ENCODE measurements around the gene SDK2. TPM values are rescaled to one million over a fixed set of nuclear protein-coding genes. Genes with fewer than 3 reads are reported as not detected.

Gene SDK2
- total and polyA plus RNA-seq, 4 experiments from 2014 or later, result 0.49 to 2.9 (median 2.2) TPM; not detected in 1

GRCh38 chr17:73494950-73495349 is 149.3 kb downstream of the SDK2 start:
- no peaks in the 10 kb centered on the region for H3K4me1 ChIP-seq (ENCODE audit: insufficient read depth, low read length)
- H3K36me3 ChIP-seq (ENCODE audit: insufficient read depth, low read length), result no peaks in the 10 kb centered on the region
- ChIA-PET POLR2A (ENCODE audit: partially characterized antibody) (no interaction called here), CTCF (ENCODE audit: partially characterized antibody) (no interaction called here)
- H3K9me3 ChIP-seq (ENCODE audit: control insufficient read depth in 1 of 2, low read length in 2 of 2), result no peaks in the 10 kb centered on the region
- no peak overlapping the region for H3K4me3 Mint-ChIP-seq
- no peaks in the 10 kb centered on the region for H3K36me3 Mint-ChIP-seq
- no peak overlapping the region for H3K27ac ChIP-seq (ENCODE audit: low read depth, low read length)
- H3K9me3 Mint-ChIP-seq, result peaks cover 0 to 2% (median 0%) of the 10 kb centered on the region in 8 donors
- intact Hi-C loops (cut with micrococcal nuclease), result no loop called here
- H3K27me3 ChIP-seq (ENCODE audit: insufficient read depth, low read length), result no peaks in the 10 kb centered on the region
- H3K27ac Mint-ChIP-seq, result no peak overlapping the region
- DNase-seq, result no peak
- H3K4me3 ChIP-seq (ENCODE audit: low read length in 2 of 2), result no peak overlapping the region
- H3K4me1 Mint-ChIP-seq, result peaks cover 0 to 5% (median under 1%) of the 10 kb centered on the region in 4 donors
- H3K27me3 Mint-ChIP-seq, result peaks cover 1 to 6% of the 10 kb centered on the region in 2 donors

- H3K9me3 ChIP-seq (ENCODE audit: control insufficient read depth in 1 of 2, low read length in 2 of 2), result no peaks in the 10 kb centered on the region
- H3K36me3 Mint-ChIP-seq, result no peaks in the 10 kb centered on the region
- H3K4me3 Mint-ChIP-seq, result no peak overlapping the region
- no peaks in the 10 kb centered on the region for H3K36me3 ChIP-seq (ENCODE audit: insufficient read depth, low read length)
- intact Hi-C loops (cut with micrococcal nuclease), result no loop called here
- no peaks in the 10 kb centered on the region for H3K27me3 ChIP-seq (ENCODE audit: insufficient read depth, low read length)
- ChIA-PET POLR2A (ENCODE audit: partially characterized antibody) (no interaction called here), CTCF (ENCODE audit: partially characterized antibody) (no interaction called here)
- peaks cover 0 to 5% (median under 1%) of the 10 kb centered on the region in 4 donors for H3K4me1 Mint-ChIP-seq
- no peak overlapping the region for H3K27ac Mint-ChIP-seq
- no peaks in the 10 kb centered on the region for H3K4me1 ChIP-seq (ENCODE audit: insufficient read depth, low read length)
- H3K4me3 ChIP-seq (ENCODE audit: low read length in 2 of 2), result no peak overlapping the region
- no peak for DNase-seq
- peaks cover 1 to 6% of the 10 kb centered on the region in 2 donors for H3K27me3 Mint-ChIP-seq
- no peak overlapping the region for H3K27ac ChIP-seq (ENCODE audit: low read depth, low read length)
- H3K9me3 Mint-ChIP-seq, result peaks cover 0 to 2% (median 0%) of the 10 kb centered on the region in 8 donors
Observed at GRCh38 chr17:73493956-73494926, 150.0 kb downstream of the SDK2 start.

GRCh38 chr17:73492821-73493814 is 151.1 kb downstream of the SDK2 start:
- CTCF ChIA-PET (ENCODE audit: partially characterized antibody), result no interaction called here
- peaks cover 1 to 6% of the 10 kb centered on the region in 2 donors for H3K27me3 Mint-ChIP-seq
- POLR2A ChIA-PET (ENCODE audit: partially characterized antibody), result no interaction called here
- H3K4me1 ChIP-seq (ENCODE audit: insufficient read depth, low read length), result no peaks in the 10 kb centered on the region
- no peak overlapping the region for H3K4me3 ChIP-seq (ENCODE audit: low read length in 2 of 2)
- peaks cover 0 to 5% (median under 1%) of the 10 kb centered on the region in 4 donors for H3K4me1 Mint-ChIP-seq
- intact Hi-C loops (cut with micrococcal nuclease), result no loop called here
- H3K27me3 ChIP-seq (ENCODE audit: insufficient read depth, low read length), result no peaks in the 10 kb centered on the region
- H3K27ac ChIP-seq (ENCODE audit: low read depth, low read length), result no peak overlapping the region
- peaks cover 0 to 2% (median 0%) of the 10 kb centered on the region in 8 donors for H3K9me3 Mint-ChIP-seq
- no peaks in the 10 kb centered on the region for H3K36me3 ChIP-seq (ENCODE audit: insufficient read depth, low read length)
- no peak overlapping the region for H3K4me3 Mint-ChIP-seq
- no peaks in the 10 kb centered on the region for H3K36me3 Mint-ChIP-seq
- DNase-seq, result no peak
- no peak overlapping the region for H3K27ac Mint-ChIP-seq
- H3K9me3 ChIP-seq (ENCODE audit: control insufficient read depth in 1 of 2, low read length in 2 of 2), result no peaks in the 10 kb centered on the region

- Mint-ChIP-seq H3K4me3 (no peak overlapping the region), H3K27ac (peak overlapping the region in 1 of 7 donors; percentile 46), H3K4me1 (peaks cover 0 to 2% (median under 1%) of the 10 kb centered on the region in 4 donors), H3K27me3 (peaks cover 1 to 2% of the 10 kb centered on the region in 2 donors), H3K9me3 (no peaks in the 10 kb centered on the region), H3K36me3 (no peaks in the 10 kb centered on the region)
- CTCF ChIA-PET (ENCODE audit: partially characterized antibody), result no interaction called here
- H3K4me3 ChIP-seq (ENCODE audit: low read length in 2 of 2), result no peak overlapping the region
- H3K9me3 ChIP-seq (ENCODE audit: control insufficient read depth in 1 of 2, low read length in 2 of 2), result no peaks in the 10 kb centered on the region
- POLR2A ChIA-PET (ENCODE audit: partially characterized antibody), result no interaction called here
- intact Hi-C loops (cut with micrococcal nuclease), result no loop called here
- DNase-seq, result no peak
- H3K27ac ChIP-seq (ENCODE audit: low read depth, low read length), result no peak overlapping the region
- H3K36me3 ChIP-seq (ENCODE audit: insufficient read depth, low read length), result no peaks in the 10 kb centered on the region
- H3K4me1 ChIP-seq (ENCODE audit: insufficient read depth, low read length), result no peaks in the 10 kb centered on the region
- no peaks in the 10 kb centered on the region for H3K27me3 ChIP-seq (ENCODE audit: insufficient read depth, low read length)
Observed at GRCh38 chr17:73492125-73492820, 152.0 kb downstream of the SDK2 start.

GRCh38 chr17:73491648-73492047 is 152.6 kb downstream of the SDK2 start:
- H3K36me3 ChIP-seq (ENCODE audit: insufficient read depth, low read length), result no peaks in the 10 kb centered on the region
- Mint-ChIP-seq H3K4me1 (peaks cover 0 to 2% (median 0%) of the 10 kb centered on the region in 4 donors), H3K36me3 (no peaks in the 10 kb centered on the region), H3K9me3 (no peaks in the 10 kb centered on the region), H3K4me3 (no peak overlapping the region), H3K27ac (peak overlapping the region in 1 of 7 donors; percentile 46), H3K27me3 (peaks cover 1 to 2% of the 10 kb centered on the region in 2 donors)
- no peaks in the 10 kb centered on the region for H3K27me3 ChIP-seq (ENCODE audit: insufficient read depth, low read length)
- no peaks in the 10 kb centered on the region for H3K9me3 ChIP-seq (ENCODE audit: control insufficient read depth in 1 of 2, low read length in 2 of 2)
- POLR2A ChIA-PET (ENCODE audit: partially characterized antibody), result no interaction called here
- H3K4me3 ChIP-seq (ENCODE audit: low read length in 2 of 2), result no peak overlapping the region
- DNase-seq, result no peak
- intact Hi-C loops (cut with micrococcal nuclease), result no loop called here
- H3K4me1 ChIP-seq (ENCODE audit: insufficient read depth, low read length), result no peaks in the 10 kb centered on the region
- H3K27ac ChIP-seq (ENCODE audit: low read depth, low read length), result no peak overlapping the region
- CTCF ChIA-PET (ENCODE audit: partially characterized antibody), result no interaction called here

- Mint-ChIP-seq H3K4me3 (no peak overlapping the region), H3K4me1 (peaks cover 0 to 2% (median 0%) of the 10 kb centered on the region in 4 donors), H3K27me3 (no peaks in the 10 kb centered on the region), H3K27ac (no peak overlapping the region), H3K9me3 (peaks cover 0 to 4% (median 0%) of the 10 kb centered on the region in 8 donors), H3K36me3 (no peaks in the 10 kb centered on the region)
- POLR2A ChIA-PET (ENCODE audit: partially characterized antibody), result no interaction called here
- Histone ChIP-seq H3K27ac (ENCODE audit: low read depth, low read length) (no peak overlapping the region), H3K9me3 (ENCODE audit: control insufficient read depth in 1 of 2, low read length in 2 of 2) (no peaks in the 10 kb centered on the region), H3K4me1 (ENCODE audit: insufficient read depth, low read length) (no peaks in the 10 kb centered on the region), H3K4me3 (ENCODE audit: low read length in 2 of 2) (no peak overlapping the region), H3K36me3 (ENCODE audit: insufficient read depth, low read length) (no peaks in the 10 kb centered on the region), H3K27me3 (ENCODE audit: insufficient read depth, low read length) (no peaks in the 10 kb centered on the region)
- CTCF ChIA-PET (ENCODE audit: partially characterized antibody), result no interaction called here
- intact Hi-C loops (cut with micrococcal nuclease), result no loop called here
- no peak for DNase-seq
Observed at GRCh38 chr17:73490851-73491250, 153.4 kb downstream of the SDK2 start.
